CD4-positive, alpha-beta T cell treated with Interferon alpha-2 for 1 hour (primary cell): ENCODE measurements around the gene ZCCHC14.

ENCODE experiments used
- DNase-seq, 2 donors: peaks; one replicate each; pipeline ENCODE4 v3.0.0-alpha.2; 2020 to 2022

The ZCCHC14 gene

GRCh38 chr16:87474017-87474416, 18.8 kb downstream of the ZCCHC14 start:
- no peak for DNase-seq

GRCh38 chr16:87472935-87473334, 19.9 kb downstream of the ZCCHC14 start:
- no peak for DNase-seq

GRCh38 chr16:87472142-87472778, 20.6 kb downstream of the ZCCHC14 start:
- DNase-seq, result no peak

- no peak for DNase-seq
Measured at GRCh38 chr16:87471278-87472141, 21.3 kb downstream of the ZCCHC14 start.

GRCh38 chr16:87470332-87470731, 22.5 kb downstream of the ZCCHC14 start:
- DNase-seq, result no peak

- no peak for DNase-seq
Measured at GRCh38 chr16:87469169-87469568, 23.7 kb downstream of the ZCCHC14 start.

GRCh38 chr16:87468550-87468949, 24.3 kb downstream of the ZCCHC14 start:
- no peak for DNase-seq

- DNase-seq, result no peak
Measured at GRCh38 chr16:87466975-87467501, 25.8 kb downstream of the ZCCHC14 start.

GRCh38 chr16:87465879-87466278, 26.9 kb downstream of the ZCCHC14 start:
- no peak for DNase-seq

GRCh38 chr16:87465306-87465705, 27.5 kb downstream of the ZCCHC14 start:
- DNase-seq, result peak in 1 of 2 donors; percentile 55

- peak; percentile 24 to 56 for DNase-seq
Measured at GRCh38 chr16:87464691-87465300, 28.0 kb downstream of the ZCCHC14 start.

GRCh38 chr16:87463722-87464690, 28.8 kb downstream of the ZCCHC14 start:
- peak; percentile 39 to 43 for DNase-seq

- peak in 1 of 2 donors; percentile 35 for DNase-seq
Measured at GRCh38 chr16:87461466-87461991, 31.3 kb downstream of the ZCCHC14 start.

- DNase-seq, result no peak
Measured at GRCh38 chr16:87460936-87461335, 31.9 kb downstream of the ZCCHC14 start.

GRCh38 chr16:87459833-87460232, 33.0 kb downstream of the ZCCHC14 start:
- no peak for DNase-seq

GRCh38 chr16:87459027-87459426, 33.8 kb downstream of the ZCCHC14 start:
- DNase-seq, result no peak

GRCh38 chr16:87458424-87458915, 34.4 kb downstream of the ZCCHC14 start:
- no peak for DNase-seq

GRCh38 chr16:87457709-87458423, 35.0 kb downstream of the ZCCHC14 start:
- no peak for DNase-seq

- DNase-seq, result no peak
Measured at GRCh38 chr16:87457061-87457611, 35.7 kb downstream of the ZCCHC14 start.

- DNase-seq, result no peak
Measured at GRCh38 chr16:87454391-87454790, 38.4 kb downstream of the ZCCHC14 start.

GRCh38 chr16:87453326-87453725, 39.5 kb downstream of the ZCCHC14 start:
- DNase-seq, result no peak
